OCI-LY7 (cell line): ENCODE results near the gene DCC.

Experiments used
- EZH2phosphoT487 ChIP-seq: fragments of 200-600 bp; sonication (generic); IDR thresholded peaks from 2 replicates; pipeline ENCODE4 v1.6.1; 2018; ENCODE audit warnings: low read depth, borderline replicate concordance, mild to moderate bottlenecking, mixed run types, antibody characterized with exemption, low read length, moderate library complexity, mixed read lengths
- TF ChIP-seq, protein P1 (sequence below): fragments of 200-600 bp; sonication (generic); conservative IDR thresholded peaks from 2 replicates; pipeline ENCODE4 v1.5.1; 2014; ENCODE audit warnings: mild to moderate bottlenecking, antibody characterized with exemption, low read length, moderate library complexity, mixed read lengths

DNA sequence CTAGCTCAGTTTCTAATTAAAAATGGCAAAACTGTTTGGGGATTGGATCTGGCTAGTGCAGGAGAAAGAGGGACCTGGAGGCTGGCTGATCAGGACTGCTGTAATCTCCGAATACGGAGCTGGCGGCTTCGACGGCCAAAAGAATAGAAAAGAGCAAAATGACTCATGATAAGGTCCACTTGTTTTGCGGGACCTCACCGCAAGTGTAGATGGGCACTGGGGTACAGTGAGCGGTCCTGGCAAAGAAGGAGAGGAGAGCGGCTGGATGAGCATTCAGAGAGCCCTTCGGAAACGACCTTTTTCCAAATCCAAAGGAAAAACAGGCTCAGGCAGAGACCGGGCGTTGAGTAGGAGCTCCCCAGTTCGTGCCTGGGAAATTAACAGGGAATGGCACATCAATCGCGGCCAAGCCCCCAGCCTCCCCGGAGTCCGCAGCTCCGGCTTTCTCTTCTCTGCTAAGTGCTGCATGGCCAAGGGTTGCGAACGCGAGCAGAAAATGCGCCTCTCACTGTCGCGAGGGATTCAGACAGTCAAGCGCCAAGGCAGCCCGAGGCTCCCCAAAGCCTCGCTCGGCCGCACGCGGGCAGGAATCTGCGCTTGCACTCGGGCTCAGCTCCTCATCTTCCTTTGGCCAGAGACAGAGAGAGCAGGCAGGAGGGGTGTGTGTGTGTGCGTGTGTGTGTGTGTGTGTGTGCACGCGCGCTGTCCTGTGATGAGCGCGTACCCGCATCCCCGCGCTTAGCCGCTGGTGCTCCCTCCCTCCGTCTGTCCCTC lies 1.8 kb downstream of the DCC start:
- TF ChIP-seq, protein P1, sequence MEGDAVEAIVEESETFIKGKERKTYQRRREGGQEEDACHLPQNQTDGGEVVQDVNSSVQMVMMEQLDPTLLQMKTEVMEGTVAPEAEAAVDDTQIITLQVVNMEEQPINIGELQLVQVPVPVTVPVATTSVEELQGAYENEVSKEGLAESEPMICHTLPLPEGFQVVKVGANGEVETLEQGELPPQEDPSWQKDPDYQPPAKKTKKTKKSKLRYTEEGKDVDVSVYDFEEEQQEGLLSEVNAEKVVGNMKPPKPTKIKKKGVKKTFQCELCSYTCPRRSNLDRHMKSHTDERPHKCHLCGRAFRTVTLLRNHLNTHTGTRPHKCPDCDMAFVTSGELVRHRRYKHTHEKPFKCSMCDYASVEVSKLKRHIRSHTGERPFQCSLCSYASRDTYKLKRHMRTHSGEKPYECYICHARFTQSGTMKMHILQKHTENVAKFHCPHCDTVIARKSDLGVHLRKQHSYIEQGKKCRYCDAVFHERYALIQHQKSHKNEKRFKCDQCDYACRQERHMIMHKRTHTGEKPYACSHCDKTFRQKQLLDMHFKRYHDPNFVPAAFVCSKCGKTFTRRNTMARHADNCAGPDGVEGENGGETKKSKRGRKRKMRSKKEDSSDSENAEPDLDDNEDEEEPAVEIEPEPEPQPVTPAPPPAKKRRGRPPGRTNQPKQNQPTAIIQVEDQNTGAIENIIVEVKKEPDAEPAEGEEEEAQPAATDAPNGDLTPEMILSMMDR: no peak
- no peak for TF ChIP-seq EZH2phosphoT487
